HG03571 (cell line): ENCODE data around the gene GUCY1A2.

Source experiments
- ATAC-seq: cut with Tn5 transposase; IDR thresholded peaks from one replicate; pipeline ENCODE4 v1.9.1; 2021; ENCODE audit not compliant: unreplicated experiment

The GUCY1A2 gene

DNA sequence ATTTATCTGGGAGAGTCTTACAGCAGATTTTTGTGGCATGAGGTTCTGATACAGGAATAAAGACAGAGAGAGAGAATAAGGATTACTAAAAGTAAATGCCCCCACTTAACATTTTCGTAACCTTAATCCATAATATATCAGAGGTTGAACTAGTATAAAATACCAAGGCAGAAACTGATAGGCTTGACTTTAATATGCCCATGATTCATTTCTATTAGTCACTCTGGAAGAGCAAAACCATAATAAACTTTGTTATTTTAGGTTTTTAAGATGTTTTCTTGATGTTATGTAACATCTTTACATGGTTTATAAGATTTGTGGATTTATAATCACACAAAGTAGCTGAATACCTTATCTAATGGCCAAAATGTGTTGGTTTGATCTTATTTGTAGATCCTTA, 19.1 kb downstream of the GUCY1A2 start:
- no peak for ATAC-seq

DNA sequence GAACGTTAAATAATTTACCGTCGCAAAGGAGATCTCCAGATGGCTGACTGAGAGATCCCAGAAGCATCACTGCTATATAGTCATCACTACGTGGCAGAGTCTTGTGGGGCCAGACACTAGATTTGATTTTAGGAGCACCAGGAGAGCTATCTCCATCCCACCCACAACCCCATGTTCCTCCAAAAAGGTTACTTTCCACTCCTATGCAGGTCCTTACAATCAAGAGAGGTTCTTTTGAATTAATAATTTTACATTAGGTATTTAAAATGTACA, 19.4 kb downstream of the GUCY1A2 start:
- ATAC-seq = no peak

DNA sequence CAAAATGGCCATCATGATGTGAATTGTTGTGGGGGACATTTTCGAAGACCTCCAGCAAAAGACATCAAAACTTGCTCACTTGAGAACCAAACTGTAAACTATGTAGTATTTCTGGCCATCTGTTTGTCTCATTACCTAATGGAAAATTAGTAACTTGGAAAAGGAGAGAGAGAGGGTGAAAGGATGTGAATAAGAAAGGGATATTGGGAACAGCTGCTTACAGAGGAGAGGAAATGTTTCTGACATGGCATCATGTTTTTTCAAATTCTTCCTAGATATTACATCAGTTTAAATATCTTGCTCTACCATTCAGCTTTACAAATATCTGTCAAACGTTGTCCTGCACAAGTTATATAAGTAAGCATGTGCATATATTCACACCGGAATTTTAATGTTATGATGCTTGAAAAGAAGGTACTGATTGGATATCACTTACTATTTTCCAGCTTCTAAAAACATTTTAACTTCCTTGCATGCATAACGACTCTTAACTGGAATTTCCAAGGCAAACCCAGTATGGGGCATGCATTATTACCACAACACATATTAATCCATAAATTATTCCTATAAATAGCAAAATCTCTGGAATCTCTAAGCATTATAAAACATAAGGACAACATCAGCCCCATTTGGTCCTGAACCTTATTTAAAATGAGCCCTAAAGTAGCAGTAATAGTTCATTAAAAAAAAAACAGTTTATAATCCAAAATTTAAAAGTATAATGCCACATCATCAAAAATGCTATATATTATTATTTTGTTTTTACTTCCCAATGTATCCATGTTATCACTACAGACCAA, 20.0 kb downstream of the GUCY1A2 start:
- ATAC-seq = no peak

- ATAC-seq = no peak
Measured at GRCh38 chr11:106997227-106997626, 21.0 kb downstream of the GUCY1A2 start.

DNA sequence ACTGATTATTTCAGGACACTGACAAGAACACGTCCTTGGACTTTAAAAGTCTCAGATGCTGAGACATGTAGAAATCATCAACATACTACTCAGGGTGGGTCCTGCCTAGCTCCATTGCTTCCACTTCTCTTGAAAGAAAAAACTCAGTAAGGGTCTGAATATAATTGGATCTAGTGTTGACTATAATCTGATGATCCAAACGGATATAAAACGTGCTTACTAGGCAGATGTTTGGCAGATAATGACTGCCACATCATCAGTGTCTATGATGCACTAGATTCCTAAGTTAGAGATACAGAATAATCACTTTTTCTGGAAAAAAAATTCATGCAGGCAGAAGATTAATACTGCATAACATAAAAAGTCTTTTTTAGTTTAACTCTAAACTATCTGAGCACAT, 21.6 kb downstream of the GUCY1A2 start:
- no peak for ATAC-seq

- no peak for ATAC-seq
Measured at GRCh38 chr11:106990331-106990730, 27.9 kb downstream of the GUCY1A2 start.

GRCh38 chr11:106989078-106989455, 29.2 kb downstream of the GUCY1A2 start:
- ATAC-seq = no peak

GRCh38 chr11:106988151-106989077, 29.9 kb downstream of the GUCY1A2 start:
- ATAC-seq = no peak

GRCh38 chr11:106986673-106987072, 31.6 kb downstream of the GUCY1A2 start:
- ATAC-seq = no peak

- ATAC-seq = no peak
Measured at GRCh38 chr11:106986261-106986660, 32.0 kb downstream of the GUCY1A2 start.

DNA sequence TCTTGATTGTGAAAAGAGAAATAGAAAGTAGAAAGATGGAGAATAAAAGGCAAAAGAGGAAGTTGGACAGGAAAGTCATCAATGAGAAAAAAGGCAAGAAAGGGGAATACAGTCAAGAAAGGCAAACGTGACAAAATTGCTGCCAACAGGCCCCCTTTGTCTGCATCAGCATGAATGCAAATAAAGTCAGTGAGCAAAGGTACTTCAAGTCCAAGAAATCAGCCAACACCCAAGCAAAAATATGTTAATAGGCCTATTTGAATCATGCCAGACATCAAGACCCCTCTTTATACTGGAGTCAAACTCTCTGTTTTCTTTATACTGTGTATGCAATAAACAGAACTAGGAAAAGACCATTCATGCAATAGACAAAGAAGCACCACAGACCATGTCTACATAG, 34.3 kb downstream of the GUCY1A2 start:
- ATAC-seq = no peak

- ATAC-seq = no peak
Measured at GRCh38 chr11:106983261-106983660, 35.0 kb downstream of the GUCY1A2 start.

GRCh38 chr11:106974831-106975230, 43.4 kb downstream of the GUCY1A2 start:
- no peak for ATAC-seq

GRCh38 chr11:106971864-106972263, 46.4 kb downstream of the GUCY1A2 start:
- no peak for ATAC-seq

DNA sequence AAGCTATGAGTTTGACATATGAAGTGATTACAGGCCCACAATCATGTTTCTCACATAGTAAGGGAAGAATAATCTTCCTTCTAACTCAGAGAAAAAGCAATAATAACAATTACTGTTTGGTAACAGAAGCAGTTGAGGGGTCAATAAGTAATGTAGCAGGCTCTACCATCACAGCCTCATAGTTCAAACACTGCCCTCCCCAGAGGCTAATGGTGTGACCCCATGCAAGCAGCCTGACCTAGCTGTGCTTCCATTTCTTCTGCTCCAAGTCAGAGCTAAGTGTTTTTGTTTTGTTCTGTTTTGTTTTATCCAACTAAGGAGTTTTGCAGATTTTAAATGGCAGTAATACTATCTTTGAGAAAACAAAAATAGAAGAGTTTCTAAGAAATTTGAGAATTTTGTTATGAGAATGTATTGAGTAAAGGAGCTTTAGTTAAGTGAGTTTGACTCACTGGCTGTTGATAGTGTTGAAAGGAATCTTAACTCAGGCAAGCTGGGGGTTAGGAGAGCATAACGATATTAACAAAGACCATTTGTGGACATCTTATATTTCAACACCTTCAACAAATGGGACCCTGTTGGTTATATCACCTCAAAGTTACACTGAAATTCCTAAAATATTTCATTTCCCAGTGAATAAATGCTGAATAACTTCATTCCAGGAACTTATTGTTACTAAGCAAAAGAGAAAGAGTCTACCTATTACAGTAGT, 48.5 kb downstream of the GUCY1A2 start:
- no peak for ATAC-seq

DNA sequence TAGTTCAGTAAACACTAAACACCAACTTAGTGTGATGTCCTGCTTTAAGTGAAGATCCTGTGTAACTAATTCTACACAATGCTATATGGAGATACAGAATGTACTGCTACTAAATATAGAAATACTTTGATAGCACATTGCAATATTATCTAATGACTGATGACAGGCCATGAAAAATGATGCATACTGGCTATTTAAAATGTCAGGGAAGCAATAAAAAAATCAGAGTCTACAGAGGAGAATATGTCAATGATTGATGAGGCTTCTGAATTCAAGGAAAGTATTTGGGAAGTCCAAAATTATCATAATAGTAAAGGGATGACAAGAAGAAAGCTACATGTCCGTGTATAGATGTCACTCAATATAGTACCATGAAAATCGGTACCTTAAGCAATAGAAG, 55.3 kb downstream of the GUCY1A2 start:
- ATAC-seq = no peak

DNA sequence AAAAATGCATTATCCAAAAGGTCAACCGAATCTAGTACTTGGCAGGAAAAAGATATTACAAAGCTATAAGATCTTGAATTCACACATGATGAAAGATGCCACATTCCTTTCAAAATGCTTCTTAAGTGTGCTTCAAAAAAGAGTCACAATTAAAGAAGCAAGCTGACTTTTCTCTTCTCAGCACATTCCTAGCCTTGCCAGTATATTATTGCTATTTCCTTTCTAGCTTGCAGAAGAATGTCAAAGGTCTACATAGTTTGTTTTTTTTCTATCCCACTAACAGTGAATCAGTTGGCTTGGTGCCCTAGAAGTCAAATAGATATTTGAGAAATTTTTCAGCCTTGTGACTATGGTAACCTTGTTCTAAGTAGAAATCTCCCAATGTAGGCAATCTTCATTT, 56.8 kb downstream of the GUCY1A2 start:
- no peak for ATAC-seq

GRCh38 chr11:106961048-106961447, 57.2 kb downstream of the GUCY1A2 start:
- no peak for ATAC-seq

DNA sequence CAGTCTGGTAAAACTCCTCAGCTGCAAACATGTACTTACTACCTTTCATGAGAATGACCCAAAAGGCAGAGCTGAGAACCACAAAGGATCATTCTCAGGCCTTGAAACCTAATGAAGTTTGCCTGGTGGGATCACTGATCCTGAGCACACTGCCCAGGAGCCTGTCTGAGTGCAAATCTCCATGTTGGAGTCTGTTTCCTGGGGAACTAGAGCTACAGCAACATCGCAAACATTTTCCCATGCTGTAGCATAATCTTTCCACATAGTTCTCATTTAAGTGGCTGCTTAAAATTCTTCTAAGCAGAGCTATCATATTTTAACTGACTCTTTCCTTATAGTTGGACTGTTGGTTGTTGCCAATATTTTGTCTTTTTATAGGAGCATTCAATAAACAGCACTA, 58.5 kb downstream of the GUCY1A2 start:
- ATAC-seq = no peak

DNA sequence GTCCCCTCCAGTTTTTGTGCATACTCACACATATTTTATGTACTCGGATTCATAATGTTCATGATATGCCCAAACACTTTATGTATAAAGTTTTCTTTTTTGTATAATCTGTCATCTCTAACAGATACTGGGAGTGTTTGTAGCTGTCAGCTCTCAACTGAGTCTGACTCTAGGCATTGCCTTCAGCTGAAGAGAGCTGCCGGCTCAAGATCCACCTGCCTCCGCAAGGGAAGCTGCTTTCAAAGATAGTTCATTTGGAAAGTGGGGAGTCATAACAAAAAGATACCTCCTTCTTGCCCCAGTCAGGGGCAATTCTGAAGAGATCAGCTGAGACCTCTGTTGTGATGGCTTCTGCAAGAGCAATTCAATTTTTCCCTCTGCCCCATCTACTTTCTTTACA, 58.9 kb downstream of the GUCY1A2 start:
- ATAC-seq = no peak

- no peak for ATAC-seq
Measured at GRCh38 chr11:106958517-106959248, 59.6 kb downstream of the GUCY1A2 start.
